NT2/D1 (cell line): ENCODE data around the gene DSCAML1.
"Not testable (repeated sequence)": the region's sequence is repeated elsewhere in the genome, so short reads cannot be mapped to it uniquely, and the experiment has no call there.

Experiments used
- DNase-seq: peaks from one replicate; pipeline ENCODE4 v3.0.0-alpha.2; 2011; ENCODE audit warnings: low read depth, low spot score
- H3K27me3 ChIP-seq: 2 replicates; pipeline ENCODE4 v1.6.0; 2011; ENCODE audit warnings: mild to moderate bottlenecking; ENCODE audit not compliant: insufficient read length, insufficient read depth
- H3K36me3 ChIP-seq: 2 replicates; pipeline ENCODE4 v1.6.1; 2011; ENCODE audit warnings: mild to moderate bottlenecking, low read length, mixed read lengths; ENCODE audit not compliant: insufficient read depth, insufficient read length
- H3K4me1 ChIP-seq: 2 replicates; pipeline ENCODE4 v1.5.1; 2011; ENCODE audit not compliant: insufficient read depth, insufficient read length
- H3K4me3 ChIP-seq: 2 replicates; pipeline ENCODE4 v1.5.1; 2011; ENCODE audit warnings: low read depth; ENCODE audit not compliant: insufficient read length
- H3K9ac ChIP-seq: 2 replicates; pipeline ENCODE4 v1.6.0; 2011; ENCODE audit warnings: low read depth; ENCODE audit not compliant: insufficient read length
- H3K9me3 ChIP-seq: 2 replicates; pipeline ENCODE4 v1.5.1; 2011; ENCODE audit warnings: mild to moderate bottlenecking, low read length; ENCODE audit not compliant: insufficient read depth
- SUZ12 ChIP-seq: IDR thresholded peaks from 2 replicates; pipeline ENCODE4 v1.6.1; 2011; ENCODE audit not compliant: insufficient read length, insufficient read depth; ENCODE audit errors: extremely low read depth
- YY1 ChIP-seq: IDR thresholded peaks from 2 replicates; pipeline ENCODE4 v1.6.1; 2011; ENCODE audit not compliant: insufficient read length, insufficient read depth
- ZNF274 ChIP-seq: IDR thresholded peaks from 2 replicates; pipeline ENCODE4 v1.6.1; 2011; ENCODE audit warnings: mild to moderate bottlenecking, low read depth, low read length

The DSCAML1 gene

DNA sequence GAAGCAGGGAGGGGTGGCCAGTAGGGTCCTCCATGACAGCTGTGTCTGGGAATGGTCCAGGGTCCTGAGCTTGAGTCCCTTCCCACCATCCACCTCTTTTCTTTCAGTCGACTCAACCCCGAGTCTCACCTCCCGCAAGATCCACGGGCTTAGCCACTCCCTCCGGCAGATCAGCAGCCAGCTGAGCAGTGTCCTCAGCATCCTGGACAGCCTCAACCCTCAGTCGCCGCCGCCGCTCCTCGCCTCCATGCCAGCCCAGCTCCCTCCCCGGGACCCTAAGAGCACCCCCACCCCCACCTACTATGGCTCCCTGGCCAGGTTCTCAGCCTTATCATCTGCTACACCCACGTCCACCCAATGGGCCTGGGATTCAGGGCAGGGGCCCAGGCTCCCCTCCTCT is 387.5 kb downstream of the DSCAML1 start:
- no peaks in the 10 kb centered on the region for H3K9me3 ChIP-seq
- H3K9ac ChIP-seq = no peak overlapping the region
- H3K4me1 ChIP-seq = peaks cover 11% of the 10 kb centered on the region
- TF ChIP-seq SUZ12 (no peak), ZNF274 (no peak), YY1 (no peak)
- no peaks in the 10 kb centered on the region for H3K27me3 ChIP-seq
- peaks cover 52% of the 10 kb centered on the region for H3K36me3 ChIP-seq
- DNase-seq = no peak
- H3K4me3 ChIP-seq = no peak overlapping the region

DNA sequence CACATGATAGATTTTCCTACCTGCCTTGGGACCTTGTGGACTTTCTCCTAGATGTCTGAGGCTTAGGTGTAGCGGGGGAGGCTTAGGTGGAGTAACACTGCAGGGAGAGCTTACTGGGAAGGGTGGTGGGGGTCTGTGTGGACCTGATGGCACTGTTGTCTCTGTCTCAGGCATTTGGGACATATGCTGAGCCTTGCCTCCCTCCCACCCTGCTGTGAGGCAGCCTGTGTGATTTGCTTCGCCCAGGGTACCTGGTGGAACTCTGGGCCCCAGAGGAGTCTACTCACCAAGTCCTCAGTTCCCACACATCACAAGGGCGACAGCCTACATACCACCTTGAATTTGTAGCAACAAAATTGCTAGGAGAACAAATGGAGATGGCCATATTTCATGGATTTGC is 388.7 kb downstream of the DSCAML1 start:
- H3K9me3 ChIP-seq = no peaks in the 10 kb centered on the region
- peaks cover 11% of the 10 kb centered on the region for H3K4me1 ChIP-seq
- TF ChIP-seq ZNF274 (no peak), YY1 (no peak), SUZ12 (no peak)
- H3K36me3 ChIP-seq = peaks cover 47% of the 10 kb centered on the region
- H3K4me3 ChIP-seq = no peak overlapping the region
- H3K27me3 ChIP-seq = no peaks in the 10 kb centered on the region
- no peak overlapping the region for H3K9ac ChIP-seq
- DNase-seq = no peak

DNA sequence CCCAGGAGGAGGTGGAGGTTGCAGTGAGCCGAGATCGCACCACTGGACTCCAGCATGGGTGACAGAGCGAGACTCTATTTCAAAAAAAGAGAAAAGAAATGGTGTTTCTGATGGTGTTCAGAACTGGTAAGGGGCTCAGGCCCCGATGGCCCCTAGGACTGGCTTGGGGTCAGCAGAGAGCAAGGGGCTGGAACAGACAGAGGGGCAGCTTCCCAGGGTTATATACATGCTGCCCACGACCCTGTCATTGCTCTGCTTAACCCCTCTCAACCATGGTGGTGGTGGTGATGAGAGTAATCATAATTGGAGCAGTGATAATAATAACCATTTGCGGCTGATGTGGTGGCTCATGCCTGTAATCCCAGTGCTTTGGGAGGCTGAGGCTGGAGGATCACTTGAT is 390.0 kb downstream of the DSCAML1 start:
- Histone ChIP-seq H3K9ac (no peak overlapping the region), H3K4me3 (no peak overlapping the region), H3K36me3 (peaks cover 43% of the 10 kb centered on the region), H3K9me3 (no peaks in the 10 kb centered on the region), H3K4me1 (peaks cover 11% of the 10 kb centered on the region), H3K27me3 (no peaks in the 10 kb centered on the region)
- TF ChIP-seq SUZ12 = no peak
- no peak for TF ChIP-seq YY1
- no peak for TF ChIP-seq ZNF274
- no peak for DNase-seq

DNA sequence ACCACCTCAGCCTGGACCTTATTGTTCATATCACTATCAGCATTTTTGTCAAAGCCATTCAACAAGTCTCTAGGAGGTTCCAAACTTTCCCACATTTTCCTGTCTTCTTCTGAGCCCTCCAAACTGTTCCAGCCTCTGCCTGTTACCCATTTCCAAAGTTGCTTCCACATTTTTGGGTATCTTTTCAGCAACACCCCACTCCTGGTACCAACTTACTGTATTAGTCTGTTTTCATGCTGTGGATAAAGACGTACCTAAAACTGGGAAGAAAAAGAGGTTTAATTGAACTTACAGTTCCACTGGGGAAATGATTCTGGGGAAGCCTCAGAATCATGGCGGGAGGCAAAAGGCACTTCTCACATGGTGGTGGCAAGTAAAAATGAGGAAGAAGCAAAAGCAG is 391.1 kb downstream of the DSCAML1 start:
- not testable (repeated sequence) for H3K4me1 ChIP-seq, H3K4me3 ChIP-seq, H3K9ac ChIP-seq, H3K27me3 ChIP-seq, H3K9me3 ChIP-seq, DNase-seq
- H3K36me3 ChIP-seq = peaks cover 35% of the 10 kb centered on the region

DNA sequence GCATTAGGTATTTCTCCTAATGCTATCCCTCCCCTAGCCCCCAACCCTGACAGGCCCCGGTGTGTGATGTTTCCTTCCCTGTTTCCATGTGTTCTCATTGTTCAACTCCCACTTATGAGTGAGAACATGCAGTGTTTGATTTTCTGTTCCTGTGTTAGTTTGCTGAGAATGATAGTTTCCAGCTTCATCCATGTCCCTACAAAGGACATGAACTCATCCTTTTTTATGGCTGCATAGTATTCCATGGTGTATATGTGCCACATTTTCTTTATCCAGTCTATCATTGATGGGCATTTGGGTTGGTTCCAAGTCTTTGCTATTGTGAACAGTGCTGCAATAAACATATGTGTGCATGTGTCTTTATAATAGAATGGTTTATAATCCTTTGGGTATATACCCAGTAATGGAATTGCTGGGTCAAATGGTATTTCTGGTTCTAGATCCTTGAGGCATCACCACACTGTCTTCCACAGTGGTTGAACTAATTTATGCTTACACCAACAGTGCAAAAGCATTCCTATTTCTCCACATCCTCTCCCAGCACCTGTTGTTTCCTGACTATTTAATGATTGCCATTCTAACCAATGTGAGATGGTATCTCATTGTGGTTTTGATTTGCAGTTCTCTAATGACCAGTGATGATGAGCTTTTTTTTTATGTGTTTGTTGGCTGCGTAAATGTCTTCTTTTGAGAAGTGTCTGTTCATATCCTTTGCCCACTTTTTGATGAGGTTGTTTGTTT is 397.7 kb downstream of the DSCAML1 start:
- peaks cover 42% of the 10 kb centered on the region for H3K36me3 ChIP-seq
- not testable (repeated sequence) for H3K9ac ChIP-seq, DNase-seq

DNA sequence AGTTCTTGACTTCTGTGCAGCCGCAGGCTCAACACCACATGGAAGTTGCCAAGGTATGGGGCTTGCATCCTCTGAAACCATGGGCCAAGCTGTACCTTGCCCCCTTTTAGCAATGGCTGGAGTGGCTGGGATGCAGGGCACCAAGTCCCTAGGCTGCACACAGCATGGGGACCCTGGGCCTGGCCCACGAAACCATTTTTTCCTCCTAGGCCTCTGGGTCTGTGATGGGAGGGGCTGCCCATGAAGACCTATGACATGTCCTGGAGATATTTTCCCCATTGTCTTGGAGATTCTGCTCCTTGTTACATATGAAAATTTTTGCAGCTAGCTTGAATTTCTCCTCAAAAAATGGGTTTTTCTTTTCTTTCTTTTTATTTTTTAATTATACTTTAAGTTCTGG is 398.4 kb downstream of the DSCAML1 start:
- H3K4me3 ChIP-seq, H3K27me3 ChIP-seq, H3K9ac ChIP-seq, H3K4me1 ChIP-seq, DNase-seq: not testable (repeated sequence)
- peaks cover 47% of the 10 kb centered on the region for H3K36me3 ChIP-seq
- peaks cover 24% of the 10 kb centered on the region; the same call in 1 of the 2 replicates for H3K9me3 ChIP-seq

More for the DNA sequence above, 397.7 kb downstream of the DSCAML1 start:
- H3K4me3 ChIP-seq, H3K27me3 ChIP-seq, H3K4me1 ChIP-seq: not testable (repeated sequence)
- peaks cover 24% of the 10 kb centered on the region; the same call in 1 of the 2 replicates for H3K9me3 ChIP-seq

DNA sequence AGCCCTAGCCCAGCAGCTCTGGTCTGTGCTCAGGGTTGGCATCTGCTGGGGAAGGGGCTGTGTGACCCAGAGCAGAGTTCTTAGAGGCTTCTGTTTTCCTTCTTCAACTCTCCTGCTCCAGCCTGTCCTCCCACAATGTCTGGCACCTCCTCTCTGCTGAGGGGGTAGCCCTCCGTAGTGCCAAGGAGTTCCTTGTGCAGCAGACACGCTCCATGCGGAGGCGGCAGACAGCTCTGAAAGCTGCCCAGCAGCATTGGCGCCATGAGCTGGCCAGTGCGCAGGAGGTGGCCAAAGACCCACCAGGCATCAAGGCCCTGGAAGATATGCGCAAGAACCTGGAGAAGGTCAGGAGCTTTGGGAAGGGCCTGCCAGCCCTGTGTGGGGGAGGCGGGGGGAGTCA is 400.0 kb downstream of the DSCAML1 start:
- Histone ChIP-seq H3K9ac (no peak overlapping the region), H3K27me3 (no peaks in the 10 kb centered on the region), H3K4me3 (no peak overlapping the region), H3K9me3 (peaks cover 24% of the 10 kb centered on the region; the same call in 1 of the 2 replicates), H3K36me3 (peaks cover 64% of the 10 kb centered on the region), H3K4me1 (no peaks in the 10 kb centered on the region)
- TF ChIP-seq YY1 (no peak), SUZ12 (no peak), ZNF274 (no peak)
- DNase-seq = no peak

DNA sequence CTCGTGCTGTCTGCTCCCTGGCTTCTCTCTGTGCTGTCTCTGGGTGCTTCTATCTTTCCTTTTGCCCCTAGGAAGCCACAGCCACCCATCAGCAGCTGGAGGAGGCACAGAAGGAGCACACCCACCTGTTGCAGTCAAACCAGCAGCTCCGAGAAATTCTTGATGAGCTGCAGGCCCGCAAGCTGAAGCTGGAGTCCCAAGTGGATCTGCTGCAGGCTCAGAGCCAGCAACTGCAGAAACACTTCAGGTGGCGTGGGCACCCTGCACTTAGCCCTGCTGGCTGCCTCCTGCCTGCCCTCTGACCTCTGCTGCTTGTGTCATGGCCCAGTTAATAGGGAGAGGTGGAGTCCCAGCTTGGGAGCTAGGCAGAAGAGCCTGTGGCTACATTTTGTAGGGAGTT is 401.5 kb downstream of the DSCAML1 start:
- Histone ChIP-seq H3K9me3 (peaks cover 24% of the 10 kb centered on the region; the same call in 1 of the 2 replicates), H3K4me3 (no peak overlapping the region), H3K9ac (no peak overlapping the region), H3K4me1 (no peaks in the 10 kb centered on the region), H3K36me3 (peaks cover 78% of the 10 kb centered on the region), H3K27me3 (no peaks in the 10 kb centered on the region)
- no peak for DNase-seq
- TF ChIP-seq ZNF274 (no peak), YY1 (no peak), SUZ12 (no peak)
